Kidney (tissue), 14 donors: ENCODE measurements around the gene ATP8B1. TPM values are rescaled to one million over a fixed set of nuclear protein-coding genes. Genes with fewer than 3 reads are reported as not detected.

Experiments
- DNase-seq, 5 donors: peaks; one replicate each; pipeline ENCODE4 v3.0.0-alpha.2; 2013 to 2020
- FAIRE-seq: peaks from 2 replicates; lab custom pipeline; 2012; peaks lifted over from hg19 to GRCh38; lab: Jason Lieb, UNC
- H3K27ac ChIP-seq, 2 donors: one replicate each; pipeline ENCODE4 v1.7.0; 2013; ENCODE audit warnings: low read depth in 2 of 2, low read length in 2 of 2, inconsistent platforms in 1 of 2
- H3K27me3 ChIP-seq: one replicate; pipeline ENCODE4 v1.7.1; 2013; ENCODE audit warnings: low read length, inconsistent platforms; ENCODE audit not compliant: control insufficient read depth, insufficient read depth
- H3K36me3 ChIP-seq, 3 donors: one replicate each; pipeline versions ENCODE4 v1.7.0 to v1.7.1; 2013; ENCODE audit warnings: low read length in 3 of 3, control low read depth in 1 of 3, inconsistent platforms in 1 of 3; ENCODE audit not compliant: insufficient read depth in 3 of 3, control insufficient read depth in 2 of 3
- H3K4me1 ChIP-seq, 3 donors: one replicate each; pipeline versions ENCODE4 v1.7.0 to v1.7.1; 2013; ENCODE audit warnings: low read length in 3 of 3, inconsistent platforms in 1 of 3, low read depth in 1 of 3; ENCODE audit not compliant: control insufficient read depth in 2 of 3, insufficient read depth in 2 of 3
- H3K4me3 ChIP-seq, 3 donors: one replicate each; pipeline versions ENCODE4 v1.7.0 to v1.8.1; 2013; ENCODE audit warnings: low read length in 3 of 3, control low read depth in 1 of 3, inconsistent platforms in 1 of 3
- H3K9ac ChIP-seq, 3 donors: one replicate each; pipeline versions ENCODE4 v1.7.0 to v1.7.1; 2013; ENCODE audit warnings: low read length in 3 of 3, control low read depth in 1 of 3, inconsistent platforms in 1 of 3
- H3K9me3 ChIP-seq, 3 donors: one replicate each; pipeline versions ENCODE4 v1.7.0 to v1.7.1; 2013; ENCODE audit warnings: low read length in 3 of 3, control low read depth in 1 of 3, inconsistent platforms in 1 of 3; ENCODE audit not compliant: control insufficient read depth in 2 of 3, insufficient read depth in 1 of 3
- CTCF ChIP-seq: IDR thresholded peaks from 3 replicates; pipeline ENCODE4 v1.5.1; 2012; ENCODE audit warnings: mild to moderate bottlenecking, moderate library complexity, borderline replicate concordance; ENCODE audit not compliant: insufficient read depth; ENCODE audit errors: extremely low read depth
- intact Hi-C: fragments of 100-400 bp; cut with DNase I; formaldehyde crosslinking; loops from one replicate; pipeline ENCODE4 v1.11.1; 2022
- polyA plus RNA-seq: library from polyadenylated mRNA; stranded (reverse); fragments of 350-450 nt; fragmentation: Illumina TruSeq; extraction: RNeasy Lipid Tissue Mini Kit (QIAGEN cat#74804); gene quantifications from one replicate; pipeline ENCODE4 v1.2.3, GENCODE V29; 2014; ENCODE audit warnings: low read depth, low replicate concordance; ENCODE audit not compliant: insufficient read depth
- total RNA-seq: library from RNA; stranded (reverse); fragmentation: NEBNext Ultra II Directional; extraction: Animal tissue kit (Norgen Biotek cat#: 25700); gene quantifications from one replicate; pipeline ENCODE4 v1.2.1, GENCODE V29; 2021
- donor health status: control.
- donor health status: control.
- donor health status: control.
- donor health status: control.
- donor health status: control.
- donor health status: DM: yes; HTN: yes; CAD: no.
- donor health status: Normal renal cell carcinoma (clear cell type).

The ATP8B1 gene
- total and polyA plus RNA-seq, 2 donors from 2014 or later = 5.2 to 40.8 TPM

GRCh38 chr18:57630002-57630753, 172.9 kb downstream of the ATP8B1 start:
- TF ChIP-seq CTCF = peak; percentile 74
- intact Hi-C loops = no loop called here
- Histone ChIP-seq H3K27me3 (no peaks in the 10 kb centered on the region), H3K4me1 (peaks cover 0 to 4% (median 3%) of the 10 kb centered on the region in 3 donors), H3K36me3 (no peaks in the 10 kb centered on the region), H3K9ac (peak overlapping the region; percentile 74 to 82 (median 74)), H3K27ac (peak overlapping the region; percentile 60 to 85), H3K9me3 (no peaks in the 10 kb centered on the region), H3K4me3 (peak overlapping the region; percentile 79 to 90 (median 81))
- peak; percentile 76 for FAIRE-seq
- peak; percentile 96 to 99 (median 97) for DNase-seq

- FAIRE-seq = no peak
- H3K4me3 ChIP-seq = peak overlapping the region in 2 of 3 donors; percentile 81 to 90
- H3K9me3 ChIP-seq = no peaks in the 10 kb centered on the region
- H3K27me3 ChIP-seq = no peaks in the 10 kb centered on the region
- no peaks in the 10 kb centered on the region for H3K36me3 ChIP-seq
- DNase-seq = peak in 1 of 5 donors; percentile 51
- peak overlapping the region in 1 of 3 donors; percentile 74 for H3K9ac ChIP-seq
- peaks cover 0 to 4% (median 3%) of the 10 kb centered on the region in 3 donors for H3K4me1 ChIP-seq
- intact Hi-C loops = no loop called here
- TF ChIP-seq CTCF = no peak
- H3K27ac ChIP-seq = no peak overlapping the region
Measured at GRCh38 chr18:57629422-57629821, 173.7 kb downstream of the ATP8B1 start.

- Histone ChIP-seq H3K36me3 (no peaks in the 10 kb centered on the region), H3K27me3 (no peaks in the 10 kb centered on the region), H3K4me3 (no peak overlapping the region), H3K9ac (no peak overlapping the region), H3K9me3 (no peaks in the 10 kb centered on the region), H3K4me1 (peaks cover 0 to 5% (median 3%) of the 10 kb centered on the region in 3 donors), H3K27ac (no peak overlapping the region)
- DNase-seq (no peak), FAIRE-seq (no peak)
- no peak for TF ChIP-seq CTCF
- intact Hi-C loops = no loop called here
Measured at GRCh38 chr18:57627488-57627887, 175.6 kb downstream of the ATP8B1 start.
